ENCODE measurements around the gene LYSET.

Gene LYSET

GRCh38 chr14:93175492-93175891 is 9.6 kb upstream of the LYSET start:
- Histone ChIP-seq H3K27me3 (replicated peaks; ENCODE audit: control insufficient read depth, insufficient read depth, low read length) (no peaks in the 10 kb centered on the region), H3K36me3 (ENCODE audit: control insufficient read depth, insufficient read depth, low read length) (no peaks in the 10 kb centered on the region), H3K4me3 (replicated peaks; ENCODE audit: low read depth, low read length) (no peak overlapping the region)
- no peak for TF ChIP-seq CTCF (IDR thresholded peaks at IDR 0.05; ENCODE audit: insufficient read depth, low read length, poor library complexity, severe bottlenecking)
- no peak for DNase-seq (ENCODE audit: extremely low read depth, insufficient read length)

GRCh38 chr14:93183596-93184317 is 1.4 kb upstream of the LYSET start:
- Histone ChIP-seq H3K4me3 (replicated peaks; ENCODE audit: low read depth, low read length) (peak overlapping the region; percentile 99), H3K36me3 (ENCODE audit: control insufficient read depth, insufficient read depth, low read length) (no peaks in the 10 kb centered on the region; the same call in 1 of the 2 replicates), H3K27me3 (replicated peaks; ENCODE audit: control insufficient read depth, insufficient read depth, low read length) (no peaks in the 10 kb centered on the region)
- no peak for DNase-seq (ENCODE audit: extremely low read depth, insufficient read length)
- TF ChIP-seq CTCF (IDR thresholded peaks at IDR 0.05; ENCODE audit: insufficient read depth, low read length, poor library complexity, severe bottlenecking) = no peak

- Histone ChIP-seq H3K27me3 (replicated peaks; ENCODE audit: control insufficient read depth, insufficient read depth, low read length) (no peaks in the 10 kb centered on the region), H3K4me3 (replicated peaks; ENCODE audit: low read depth, low read length) (peak overlapping the region; percentile 99), H3K36me3 (ENCODE audit: control insufficient read depth, insufficient read depth, low read length) (no peaks in the 10 kb centered on the region; the same call in 1 of the 2 replicates)
- no peak for DNase-seq (ENCODE audit: extremely low read depth, insufficient read length)
- TF ChIP-seq CTCF (IDR thresholded peaks at IDR 0.05; ENCODE audit: insufficient read depth, low read length, poor library complexity, severe bottlenecking) = no peak
Measured at GRCh38 chr14:93185349-93185720, 218 bp downstream of the LYSET start.

DNA sequence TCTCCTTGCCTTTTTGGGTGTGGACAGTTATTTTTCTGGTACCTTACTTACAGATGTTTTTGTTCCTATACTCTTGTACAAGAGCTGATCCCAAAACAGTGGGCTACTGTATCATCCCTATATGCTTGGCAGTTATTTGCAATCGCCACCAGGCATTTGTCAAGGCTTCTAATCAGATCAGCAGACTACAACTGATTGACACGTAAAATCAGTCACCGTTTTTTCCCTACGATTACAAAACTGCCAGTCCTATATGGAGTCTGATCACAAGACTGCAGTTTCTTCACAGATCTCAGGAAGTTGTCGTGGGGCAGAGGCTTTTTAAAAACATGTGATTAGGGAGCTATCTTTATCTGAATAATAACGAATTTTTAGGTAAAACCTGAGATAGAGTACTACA is 1.3 kb downstream of the LYSET start:
- no peaks in the 10 kb centered on the region for H3K27me3 ChIP-seq (replicated peaks; ENCODE audit: control insufficient read depth, insufficient read depth, low read length)
- H3K36me3 ChIP-seq (ENCODE audit: control insufficient read depth, insufficient read depth, low read length) = no peaks in the 10 kb centered on the region; the same call in 1 of the 2 replicates
- TF ChIP-seq CTCF (IDR thresholded peaks at IDR 0.05; ENCODE audit: insufficient read depth, low read length, poor library complexity, severe bottlenecking) = no peak
- DNase-seq (ENCODE audit: extremely low read depth, insufficient read length) = no peak
- no peak overlapping the region for H3K4me3 ChIP-seq (replicated peaks; ENCODE audit: low read depth, low read length)

- no peaks in the 10 kb centered on the region for H3K27me3 ChIP-seq (replicated peaks; ENCODE audit: control insufficient read depth, insufficient read depth, low read length)
- DNase-seq (ENCODE audit: extremely low read depth, insufficient read length) = no peak
- H3K36me3 ChIP-seq (ENCODE audit: control insufficient read depth, insufficient read depth, low read length) = no peaks in the 10 kb centered on the region; the same call in 1 of the 2 replicates
- no peak for TF ChIP-seq CTCF (IDR thresholded peaks at IDR 0.05; ENCODE audit: insufficient read depth, low read length, poor library complexity, severe bottlenecking)
- no peak overlapping the region for H3K4me3 ChIP-seq (replicated peaks; ENCODE audit: low read depth, low read length)
Measured at GRCh38 chr14:93186956-93187355, 1.8 kb downstream of the LYSET start.
